A549 (cell line): ENCODE results near the gene CELA3B. TPM values are rescaled to one million over a fixed set of nuclear protein-coding genes. Genes with fewer than 3 reads are reported as not detected.
A peak's percentile ranks its signal among the peaks of the same experiment; 100 is the strongest.

Experiments
- ATAC-seq, 2 experiments: fragments of 200-7000 bp in 1 of 2; fragments of >200 bp in 1 of 2; cut with Nextera tagmentation in 1 of 2; cut with Tn5 transposase in 1 of 2; 3 replicates each; pipeline versions ENCODE4 v1.8.0 to v1.9.1; 2018 to 2020; ENCODE audit warnings: mild to moderate bottlenecking in 1 of 2, moderate library complexity in 1 of 2
- CTCF ChIA-PET: fragments of 300-600 bp; sonication (Branson Sonifier 250); formaldehyde crosslinking; extraction: SDS; loops from one replicate; lab custom pipeline; 2021; ENCODE audit warnings: antibody characterized with exemption, inconsistent platforms; lab: Yijun Ruan, JAX
- POLR2A ChIA-PET: fragments of 350-600 bp; formaldehyde crosslinking; extraction: SDS; loops from one replicate; lab custom pipeline; 2021; ENCODE audit warnings: antibody characterized with exemption, inconsistent platforms; lab: Yijun Ruan, JAX
- DNase-seq, 2 experiments: peaks; one replicate each; pipeline versions ENCODE4 v3.0.0 to v3.0.0-alpha.2; 2011 to 2016; ENCODE audit warnings: low read depth in 1 of 2, low spot score in 1 of 2
- FAIRE-seq: peaks from 2 replicates; lab custom pipeline; 2011; peaks lifted over from hg19 to GRCh38; lab: Jason Lieb, UNC
- H3K27ac ChIP-seq, 2 experiments: fragments of >200 bp; sonication (Bioruptor Twin); formaldehyde crosslinking; 3 replicates each; pipeline ENCODE4 v1.5.1; 2016 to 2017
- H3K4me1 ChIP-seq: fragments of >200 bp; sonication (Bioruptor Twin); formaldehyde crosslinking; 3 replicates; pipeline ENCODE4 v1.6.1; 2016
- H3K4me2 ChIP-seq: fragments of >200 bp; sonication (Bioruptor Twin); formaldehyde crosslinking; 3 replicates; pipeline ENCODE4 v1.6.1; 2016
- H3K4me3 ChIP-seq: fragments of >200 bp; sonication (Bioruptor Twin); formaldehyde crosslinking; 3 replicates; pipeline ENCODE4 v1.5.1; 2016
- H3K9me3 ChIP-seq: fragments of >200 bp; sonication (Bioruptor Twin); formaldehyde crosslinking; 3 replicates; pipeline ENCODE4 v1.6.1; 2016
- CBX8 ChIP-seq: fragments of 200-600 bp; sonication (generic); IDR thresholded peaks from 2 replicates; pipeline ENCODE4 v1.6.1; 2016
- CEBPB ChIP-seq, 2 experiments: fragments of >200 bp in 1 of 2; sonication (Bioruptor Twin) in 1 of 2; formaldehyde crosslinking in 1 of 2; IDR thresholded peaks; 2 replicates each; pipeline ENCODE4 v1.6.1; 2012 to 2016
- CHD4 ChIP-seq: fragments of 200-600 bp; sonication (generic); IDR thresholded peaks from 2 replicates; pipeline ENCODE4 v1.6.1; 2016; ENCODE audit warnings: antibody characterized with exemption, mild to moderate bottlenecking, borderline replicate concordance
- EHF ChIP-seq: fragments of 250-450 bp; sonication (Bioruptor Pico); IDR thresholded peaks from 2 replicates; pipeline ENCODE4 v1.5.0; 2020; ENCODE audit warnings: mild to moderate bottlenecking
- EP300 ChIP-seq, 2 experiments: fragments of >200 bp; sonication (Bioruptor Twin); formaldehyde crosslinking; IDR thresholded peaks; 2 replicates in 1 of 2; 3 replicates in 1 of 2; pipeline ENCODE4 v1.6.1; 2016 to 2017
- ESRRA ChIP-seq: fragments of 150-350 bp; IDR thresholded peaks from 2 replicates; pipeline ENCODE4 v1.6.1; 2014; ENCODE audit warnings: mild to moderate bottlenecking, low read length, borderline replicate concordance
- FOSB ChIP-seq: fragments of 250-450 bp; sonication (Bioruptor Pico); IDR thresholded peaks from 2 replicates; pipeline ENCODE4 v1.5.0; 2020; ENCODE audit warnings: mild to moderate bottlenecking, moderate library complexity
- FOSL2 ChIP-seq, 2 experiments: fragments of 450-650 bp in 1 of 2; fragments of >200 bp in 1 of 2; sonication (Bioruptor Twin) in 1 of 2; formaldehyde crosslinking; IDR thresholded peaks; 2 replicates each; pipeline versions ENCODE4 v1.5.0 to v1.6.1; 2016 to 2020; ENCODE audit warnings: mild to moderate bottlenecking in 1 of 2, moderate library complexity in 1 of 2
- FOXS1 ChIP-seq: fragments of 250-450 bp; sonication (Bioruptor Pico); IDR thresholded peaks from 2 replicates; pipeline ENCODE4 v1.5.0; 2020; ENCODE audit warnings: mild to moderate bottlenecking, moderate library complexity
- GATA3 ChIP-seq: IDR thresholded peaks from 2 replicates; pipeline ENCODE4 v1.6.1; 2012; ENCODE audit warnings: borderline replicate concordance
- HDAC2 ChIP-seq: fragments of 200-600 bp; sonication (generic); IDR thresholded peaks from 2 replicates; pipeline ENCODE4 v1.6.1; 2016
- JUN ChIP-seq, 2 experiments: fragments of >200 bp; sonication (Bioruptor Twin); formaldehyde crosslinking; IDR thresholded peaks; 2 replicates in 1 of 2; 3 replicates in 1 of 2; pipeline ENCODE4 v1.6.1; 2016 to 2017
- JUNB ChIP-seq: fragments of >200 bp; sonication (Bioruptor Twin); formaldehyde crosslinking; IDR thresholded peaks from 2 replicates; pipeline ENCODE4 v1.6.1; 2016
- KDM1A ChIP-seq: fragments of 200-600 bp; sonication (generic); IDR thresholded peaks from 2 replicates; pipeline ENCODE4 v1.6.1; 2016; ENCODE audit warnings: low read depth, mild to moderate bottlenecking
- KDM5A ChIP-seq: fragments of 200-600 bp; sonication (generic); IDR thresholded peaks from 2 replicates; pipeline ENCODE4 v1.6.1; 2016; ENCODE audit warnings: antibody characterized with exemption, mild to moderate bottlenecking
- MAFK ChIP-seq: fragments of 450-650 bp; IDR thresholded peaks from 2 replicates; pipeline ENCODE4 v1.6.1; 2014; ENCODE audit not compliant: partially characterized antibody
- MAZ ChIP-seq: fragments of 150-350 bp; IDR thresholded peaks from 2 replicates; pipeline ENCODE4 v1.6.1; 2014; ENCODE audit warnings: antibody characterized with exemption, low read depth, low read length, borderline replicate concordance
- POLR2A ChIP-seq: IDR thresholded peaks from 2 replicates; pipeline ENCODE4 v1.6.1; 2012; ENCODE audit warnings: mild to moderate bottlenecking, low read length
- RAD21 ChIP-seq, 2 experiments: fragments of >200 bp in 1 of 2; sonication (Bioruptor Twin) in 1 of 2; formaldehyde crosslinking in 1 of 2; IDR thresholded peaks in 1 of 2; conservative IDR thresholded peaks in 1 of 2; 2 replicates in 1 of 2; 3 replicates in 1 of 2; pipeline ENCODE4 v1.6.1; 2012 to 2018; ENCODE audit warnings: inconsistent platforms in 1 of 2
- RFX5 ChIP-seq: fragments of 450-650 bp; IDR thresholded peaks from 2 replicates; pipeline ENCODE4 v1.7.1; 2014; ENCODE audit warnings: antibody characterized with exemption, mild to moderate bottlenecking, moderate library complexity
- RNF2 ChIP-seq: fragments of 200-600 bp; sonication (generic); IDR thresholded peaks from 2 replicates; pipeline ENCODE4 v1.6.1; 2016; ENCODE audit warnings: low read depth, mild to moderate bottlenecking, antibody characterized with exemption, moderate library complexity, borderline replicate concordance
- SMC3 ChIP-seq: fragments of >200 bp; sonication (Bioruptor Twin); formaldehyde crosslinking; IDR thresholded peaks from 3 replicates; pipeline ENCODE4 v1.6.1; 2018; ENCODE audit warnings: inconsistent platforms
- SREBF2 ChIP-seq: fragments of 450-650 bp; IDR thresholded peaks from 2 replicates; pipeline ENCODE4 v1.6.1; 2014; ENCODE audit warnings: mild to moderate bottlenecking, moderate library complexity
- WGBS: methylation state at CpG from one replicate; pipeline ENCODE4 v1.1.6; 2017; ENCODE audit errors: missing lambda C conversion rate; 5-methylcytosine and 5-hydroxymethylcytosine counted together
- polyA plus RNA-seq, 4 experiments: library from polyadenylated mRNA; depleted of rRNA in 3 of 4; stranded (reverse); fragments of >200 nt; fragmentation: RNase III in 1 of 4; extraction: RNeasy Plus Mini Kit Qiagen cat#74134 plus additional on column Dnase treatment in 1 of 4; gene quantifications; 2 replicates in 3 of 4; 3 replicates in 1 of 4; pipeline ENCODE4 v1.2.3, GENCODE V29; 2011 to 2017
- TF ChIP-seq, protein P1 (sequence below): fragments of >200 bp; sonication (Bioruptor Twin); formaldehyde crosslinking; IDR thresholded peaks from 3 replicates; pipeline ENCODE4 v1.6.1; 2016
- TF ChIP-seq, protein P2 (sequence below): IDR thresholded peaks from 2 replicates; pipeline ENCODE4 v1.6.1; 2012; ENCODE audit warnings: low read depth, borderline replicate concordance
- TF ChIP-seq, protein P3 (sequence below): fragments of >200 bp; sonication (Bioruptor Twin); formaldehyde crosslinking; IDR thresholded peaks from 3 replicates; pipeline ENCODE4 v1.5.1; 2016
- TF ChIP-seq, protein P4 (sequence below): fragments of 450-650 bp; IDR thresholded peaks from 2 replicates; pipeline ENCODE4 v1.6.1; 2014; ENCODE audit warnings: antibody characterized with exemption

The CELA3B gene
- polyA plus RNA-seq, 2 of the 4 experiments (the other 2 are of a cell fraction) = not detected

DNA sequence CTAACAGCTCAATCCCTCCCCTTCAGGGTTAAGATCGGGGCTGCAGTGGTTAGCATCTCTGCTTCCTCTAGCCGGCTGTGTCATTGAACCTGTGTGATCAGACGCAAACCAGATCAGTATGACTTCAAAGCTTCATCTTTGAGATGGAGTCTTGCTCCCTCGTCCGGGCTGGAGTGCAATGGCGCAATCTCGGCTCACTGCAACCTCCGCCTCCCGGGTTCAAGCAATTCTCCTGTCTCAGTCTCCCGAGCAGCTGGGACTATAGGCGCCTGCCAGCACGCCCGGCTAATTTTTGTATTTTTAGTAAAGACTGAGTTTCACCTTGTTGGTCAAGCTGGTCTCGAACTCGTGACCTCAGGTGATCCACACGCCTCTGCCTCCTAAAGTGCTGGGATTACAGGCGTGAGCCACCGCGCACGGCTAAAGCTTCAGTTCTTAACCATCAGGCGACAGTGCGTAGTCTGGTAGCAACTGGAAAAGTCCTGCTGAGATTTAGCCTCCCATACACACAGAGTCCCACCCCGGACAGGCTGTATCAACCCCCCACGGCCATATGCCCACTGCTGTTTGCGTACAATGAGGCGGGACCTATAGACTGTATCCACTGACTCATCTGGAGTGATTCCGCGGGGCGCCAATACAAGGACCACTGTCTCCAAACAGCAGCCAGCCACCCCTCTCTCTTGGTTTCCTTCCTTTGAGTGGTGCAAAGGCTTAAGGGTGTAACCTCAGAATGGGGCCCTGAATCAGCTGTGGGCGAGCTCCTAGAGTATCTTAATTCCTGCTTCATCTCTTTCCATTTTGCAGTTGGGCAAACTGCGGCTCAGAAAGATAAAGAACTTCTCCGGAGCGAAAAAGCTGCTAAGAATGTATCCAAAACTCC, 47.9 kb downstream of the CELA3B start:
- DNase-seq (peak; percentile 73 to 83), FAIRE-seq (no peak), ATAC-seq (peak; percentile 85 to 86)
- TF ChIP-seq CBX8 (no peak), KDM5A (no peak), RAD21 (conservative IDR thresholded peaks at IDR 0.05 in 1 of 2, IDR thresholded peaks at IDR 0.05 in 1 of 2) (peak in 1 of 2 experiments; percentile 8; a peak in 1 of 5 replicates), KDM1A (no peak), EP300 (IDR thresholded peaks at IDR 0.05) (no peak), CEBPB (IDR thresholded peaks at IDR 0.05) (peak in 1 of 2 experiments; percentile 65; a peak in 2 of 4 replicates), FOSB (CRISPR knock-in tag) (no peak), FOSL2 (IDR thresholded peaks at IDR 0.05) (no peak), FOSL2 (CRISPR knock-in tag; IDR thresholded peaks at IDR 0.05) (peak; percentile 27; the same call in 1 of the 2 replicates), MAZ (no peak)
- TF ChIP-seq, protein P1, sequence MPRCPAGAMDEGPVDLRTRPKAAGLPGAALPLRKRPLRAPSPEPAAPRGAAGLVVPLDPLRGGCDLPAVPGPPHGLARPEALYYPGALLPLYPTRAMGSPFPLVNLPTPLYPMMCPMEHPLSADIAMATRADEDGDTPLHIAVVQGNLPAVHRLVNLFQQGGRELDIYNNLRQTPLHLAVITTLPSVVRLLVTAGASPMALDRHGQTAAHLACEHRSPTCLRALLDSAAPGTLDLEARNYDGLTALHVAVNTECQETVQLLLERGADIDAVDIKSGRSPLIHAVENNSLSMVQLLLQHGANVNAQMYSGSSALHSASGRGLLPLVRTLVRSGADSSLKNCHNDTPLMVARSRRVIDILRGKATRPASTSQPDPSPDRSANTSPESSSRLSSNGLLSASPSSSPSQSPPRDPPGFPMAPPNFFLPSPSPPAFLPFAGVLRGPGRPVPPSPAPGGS = 0 out of 3 replicates have a peak, but pooled peaks have one; percentile 12
- TF ChIP-seq, protein P2, sequence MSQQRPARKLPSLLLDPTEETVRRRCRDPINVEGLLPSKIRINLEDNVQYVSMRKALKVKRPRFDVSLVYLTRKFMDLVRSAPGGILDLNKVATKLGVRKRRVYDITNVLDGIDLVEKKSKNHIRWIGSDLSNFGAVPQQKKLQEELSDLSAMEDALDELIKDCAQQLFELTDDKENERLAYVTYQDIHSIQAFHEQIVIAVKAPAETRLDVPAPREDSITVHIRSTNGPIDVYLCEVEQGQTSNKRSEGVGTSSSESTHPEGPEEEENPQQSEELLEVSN = no peak
- TF ChIP-seq, protein P3, sequence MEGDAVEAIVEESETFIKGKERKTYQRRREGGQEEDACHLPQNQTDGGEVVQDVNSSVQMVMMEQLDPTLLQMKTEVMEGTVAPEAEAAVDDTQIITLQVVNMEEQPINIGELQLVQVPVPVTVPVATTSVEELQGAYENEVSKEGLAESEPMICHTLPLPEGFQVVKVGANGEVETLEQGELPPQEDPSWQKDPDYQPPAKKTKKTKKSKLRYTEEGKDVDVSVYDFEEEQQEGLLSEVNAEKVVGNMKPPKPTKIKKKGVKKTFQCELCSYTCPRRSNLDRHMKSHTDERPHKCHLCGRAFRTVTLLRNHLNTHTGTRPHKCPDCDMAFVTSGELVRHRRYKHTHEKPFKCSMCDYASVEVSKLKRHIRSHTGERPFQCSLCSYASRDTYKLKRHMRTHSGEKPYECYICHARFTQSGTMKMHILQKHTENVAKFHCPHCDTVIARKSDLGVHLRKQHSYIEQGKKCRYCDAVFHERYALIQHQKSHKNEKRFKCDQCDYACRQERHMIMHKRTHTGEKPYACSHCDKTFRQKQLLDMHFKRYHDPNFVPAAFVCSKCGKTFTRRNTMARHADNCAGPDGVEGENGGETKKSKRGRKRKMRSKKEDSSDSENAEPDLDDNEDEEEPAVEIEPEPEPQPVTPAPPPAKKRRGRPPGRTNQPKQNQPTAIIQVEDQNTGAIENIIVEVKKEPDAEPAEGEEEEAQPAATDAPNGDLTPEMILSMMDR = peak; percentile 5; the same call in 1 of the 3 replicates
- Histone ChIP-seq H3K4me1 (peaks cover 3% of the 10 kb centered on the region; the same call in 1 of the 3 replicates), H3K4me2 (peak overlapping the region; percentile 70), H3K4me3 (peak overlapping the region; percentile 99), H3K27ac (peak overlapping the region; percentile 98), H3K9me3 (no peaks in the 10 kb centered on the region)
- 2% methylated on average over 30 of the region's 33 CpGs for WGBS
- ChIA-PET CTCF (interaction anchor here (1.0 to 2.4 kb wide), 7 partner anchors 10 to 656 kb away, joined by 3 to 11 read pairs (median 3); no protein-coding TSS in a partner anchor), POLR2A (interaction anchor here (0.6 to 2.2 kb wide), 8 partner anchors 9 to 436 kb away, joined by 3 to 13 read pairs (median 4); partner anchors contain the start of gene CDC42)

DNA sequence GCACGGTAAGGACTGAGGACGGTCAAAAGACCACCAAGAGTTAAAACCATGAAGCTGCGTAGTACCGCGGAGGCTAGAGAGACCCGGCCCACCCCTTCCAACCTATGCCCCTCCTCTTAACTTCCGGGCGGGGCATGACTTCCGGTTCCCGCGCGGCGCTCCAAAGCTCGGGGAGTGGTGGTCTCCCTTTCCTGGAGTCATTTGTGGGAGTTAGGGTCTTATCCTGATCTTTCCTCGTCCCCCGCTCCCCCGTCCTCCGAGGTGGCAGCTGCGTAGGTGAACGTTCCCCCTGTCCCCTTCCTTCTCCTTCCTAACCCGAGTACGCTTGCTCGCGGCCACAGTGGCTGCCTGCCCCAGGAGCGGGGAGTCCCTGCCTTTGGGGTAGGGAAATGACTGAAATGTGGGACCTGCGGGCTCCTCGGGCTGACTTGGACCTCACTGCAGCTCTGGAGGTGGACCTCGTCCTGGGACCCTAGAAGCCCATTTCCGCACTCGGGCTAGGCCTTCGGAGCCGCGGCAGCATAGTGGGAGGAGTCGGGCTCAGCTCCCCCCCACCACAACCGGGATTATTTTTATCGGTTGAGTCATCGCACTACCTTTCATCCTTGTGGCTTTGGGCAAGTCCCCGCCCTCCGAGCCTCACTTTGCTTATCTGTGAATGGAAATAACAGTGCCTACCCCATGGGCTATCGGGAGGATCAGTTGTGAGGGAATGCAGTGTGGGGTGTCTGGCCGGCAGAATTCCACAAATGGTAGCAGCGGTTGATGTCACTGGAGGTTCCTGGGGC, 48.7 kb downstream of the CELA3B start:
- no peak for FAIRE-seq
- DNase-seq = peak; percentile 69 to 78
- POLR2A ChIA-PET = interaction anchor here (0.6 to 2.2 kb wide), 7 partner anchors 8 to 1531 kb away, joined by 3 to 13 read pairs (median 3); partner anchors contain the start of gene CDC42
- WGBS = 2% methylated on average over 16 of the region's 42 CpGs
- Histone ChIP-seq H3K27ac (peak overlapping the region; percentile 98), H3K4me2 (peak overlapping the region; percentile 70), H3K4me1 (peaks cover 3% of the 10 kb centered on the region; the same call in 1 of the 3 replicates), H3K4me3 (peak overlapping the region; percentile 99), H3K9me3 (no peaks in the 10 kb centered on the region)
- ATAC-seq = peak; percentile 87 to 90
- CTCF ChIA-PET = interaction anchor here (1.0 to 2.4 kb wide), 4 partner anchors 9 to 657 kb away, joined by 3 to 11 read pairs (median 3); no protein-coding TSS in a partner anchor
- TF ChIP-seq RFX5 = no peak
- no peak for TF ChIP-seq SMC3
- no peak for TF ChIP-seq ESRRA
- TF ChIP-seq EHF (CRISPR knock-in tag) = no peak
- TF ChIP-seq POLR2A = peak; percentile 49
- peak; percentile 60 for TF ChIP-seq KDM5A
- TF ChIP-seq RAD21 (conservative IDR thresholded peaks at IDR 0.05 in 1 of 2, IDR thresholded peaks at IDR 0.05 in 1 of 2) = no peak
- TF ChIP-seq, protein P4, sequence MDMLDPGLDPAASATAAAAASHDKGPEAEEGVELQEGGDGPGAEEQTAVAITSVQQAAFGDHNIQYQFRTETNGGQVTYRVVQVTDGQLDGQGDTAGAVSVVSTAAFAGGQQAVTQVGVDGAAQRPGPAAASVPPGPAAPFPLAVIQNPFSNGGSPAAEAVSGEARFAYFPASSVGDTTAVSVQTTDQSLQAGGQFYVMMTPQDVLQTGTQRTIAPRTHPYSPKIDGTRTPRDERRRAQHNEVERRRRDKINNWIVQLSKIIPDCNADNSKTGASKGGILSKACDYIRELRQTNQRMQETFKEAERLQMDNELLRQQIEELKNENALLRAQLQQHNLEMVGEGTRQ = no peak
- no peak for TF ChIP-seq KDM1A
- TF ChIP-seq RNF2 = no peak
- TF ChIP-seq JUN (IDR thresholded peaks at IDR 0.05) = peak; percentile 54 to 77; a peak in 3 of 5 replicates
- no peak for TF ChIP-seq FOXS1 (CRISPR knock-in tag)
- no peak for TF ChIP-seq SREBF2
- no peak for TF ChIP-seq FOSL2 (IDR thresholded peaks at IDR 0.05)
- 0 out of 2 replicates have a peak, but pooled peaks have one; percentile 15 for TF ChIP-seq FOSL2 (CRISPR knock-in tag; IDR thresholded peaks at IDR 0.05)
- TF ChIP-seq JUNB = no peak
- TF ChIP-seq HDAC2 = no peak
- TF ChIP-seq, protein P1 = 0 out of 3 replicates have a peak, but pooled peaks have one; percentile 43
- TF ChIP-seq CHD4 = no peak
- TF ChIP-seq MAFK = no peak
- no peak for TF ChIP-seq GATA3
